ENCODE measurements around the gene VSIG2. TPM values are rescaled to one million over a fixed set of nuclear protein-coding genes. Genes with fewer than 3 reads are reported as not detected.

VSIG2 gene
- total and polyA plus RNA-seq, 2 experiments from 2014 or later = 22.9 to 34.3 TPM

DNA sequence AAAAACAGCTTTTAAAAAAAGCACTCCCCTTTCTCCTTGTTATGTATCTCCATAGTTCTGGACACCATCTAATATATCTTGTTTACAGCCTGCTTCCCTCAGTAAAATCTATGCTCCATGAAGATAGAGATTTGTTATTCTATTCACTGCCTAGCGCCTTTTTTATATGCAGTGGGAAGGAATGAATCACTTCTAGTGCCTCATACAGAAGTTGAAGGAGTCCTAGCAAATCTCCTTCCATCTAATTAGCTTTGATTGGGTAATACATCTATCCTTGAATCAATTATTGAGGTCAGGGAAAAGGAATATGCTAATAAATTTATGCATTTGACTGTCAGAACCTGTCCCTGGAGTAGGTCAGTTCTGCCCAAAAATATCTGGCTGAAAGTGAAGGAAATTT is 52.5 kb downstream of the VSIG2 start:
- no peaks in the 10 kb centered on the region for H3K36me3 ChIP-seq (replicated peaks; ENCODE audit: insufficient read depth, low read depth)
- WGBS (ENCODE audit: low lambda C conversion rate, missing lambda C conversion rate) = 84% methylated on average over 1 of the region's 1 CpG
- H3K27me3 ChIP-seq = peaks cover 4% of the 10 kb centered on the region
- no peak for DNase-seq (ENCODE audit: low spot score)
- TF ChIP-seq EZH2phosphoT487 (IDR thresholded peaks at IDR 0.05; ENCODE audit: low read depth, severe bottlenecking, unreplicated experiment) (no peak), EZH2 (IDR thresholded peaks at IDR 0.05; ENCODE audit: borderline replicate concordance) (no peak)
- TF ChIP-seq, protein P1, sequence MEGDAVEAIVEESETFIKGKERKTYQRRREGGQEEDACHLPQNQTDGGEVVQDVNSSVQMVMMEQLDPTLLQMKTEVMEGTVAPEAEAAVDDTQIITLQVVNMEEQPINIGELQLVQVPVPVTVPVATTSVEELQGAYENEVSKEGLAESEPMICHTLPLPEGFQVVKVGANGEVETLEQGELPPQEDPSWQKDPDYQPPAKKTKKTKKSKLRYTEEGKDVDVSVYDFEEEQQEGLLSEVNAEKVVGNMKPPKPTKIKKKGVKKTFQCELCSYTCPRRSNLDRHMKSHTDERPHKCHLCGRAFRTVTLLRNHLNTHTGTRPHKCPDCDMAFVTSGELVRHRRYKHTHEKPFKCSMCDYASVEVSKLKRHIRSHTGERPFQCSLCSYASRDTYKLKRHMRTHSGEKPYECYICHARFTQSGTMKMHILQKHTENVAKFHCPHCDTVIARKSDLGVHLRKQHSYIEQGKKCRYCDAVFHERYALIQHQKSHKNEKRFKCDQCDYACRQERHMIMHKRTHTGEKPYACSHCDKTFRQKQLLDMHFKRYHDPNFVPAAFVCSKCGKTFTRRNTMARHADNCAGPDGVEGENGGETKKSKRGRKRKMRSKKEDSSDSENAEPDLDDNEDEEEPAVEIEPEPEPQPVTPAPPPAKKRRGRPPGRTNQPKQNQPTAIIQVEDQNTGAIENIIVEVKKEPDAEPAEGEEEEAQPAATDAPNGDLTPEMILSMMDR (IDR thresholded peaks at IDR 0.05; ENCODE audit: poor library complexity) = no peak
- no peaks in the 10 kb centered on the region for H3K9me2 ChIP-seq (replicated peaks; ENCODE audit: insufficient read depth)
- H3K4me2 ChIP-seq = no peak overlapping the region
- no peaks in the 10 kb centered on the region for H3K79me2 ChIP-seq
- no peak overlapping the region for H3K27ac ChIP-seq
- H3K9me3 ChIP-seq (ENCODE audit: low read depth) = no peaks in the 10 kb centered on the region
- no peaks in the 10 kb centered on the region for H3K4me1 ChIP-seq (ENCODE audit: insufficient read depth)
- H2AFZ ChIP-seq = no peak overlapping the region
- no peaks in the 10 kb centered on the region for H4K20me1 ChIP-seq (ENCODE audit: insufficient read depth, poor library complexity, severe bottlenecking)
- H3K4me3 ChIP-seq = no peak overlapping the region

Other genes with a start within 250 kb of the VSIG2 start
- gene OR8B12, start 208.6 kb downstream of the VSIG2 start, total RNA-seq = not detected in 2 replicates
- not detected in 2 replicates for gene OR8B12, start 208.6 kb downstream of the VSIG2 start, polyA plus RNA-seq
- not detected in 2 replicates for gene OR8A1, start 182.3 kb downstream of the VSIG2 start, total RNA-seq
- not detected in 2 replicates for gene OR8A1, start 182.3 kb downstream of the VSIG2 start, polyA plus RNA-seq
- not detected in 2 replicates for gene PANX3, start 140.8 kb downstream of the VSIG2 start, total RNA-seq
- gene PANX3, start 140.8 kb downstream of the VSIG2 start, polyA plus RNA-seq = 0.09 and 0.25 TPM in 2 replicates
- 34.6 and 41.4 TPM in 2 replicates for gene TBRG1, start 129.4 kb downstream of the VSIG2 start, total RNA-seq
- gene TBRG1, start 129.4 kb downstream of the VSIG2 start, polyA plus RNA-seq = 35.0 and 45.2 TPM in 2 replicates
- 35.5 and 37.0 TPM in 2 replicates for gene SIAE, start 78.5 kb downstream of the VSIG2 start, total RNA-seq
- 18.6 and 24.0 TPM in 2 replicates for gene SIAE, start 78.5 kb downstream of the VSIG2 start, polyA plus RNA-seq
- 5.8 and 7.2 TPM in 2 replicates for gene SPA17, start 78.4 kb downstream of the VSIG2 start, total RNA-seq
- gene SPA17, start 78.4 kb downstream of the VSIG2 start, polyA plus RNA-seq = 3.8 and 5.8 TPM in 2 replicates
- gene NRGN, start 12.3 kb downstream of the VSIG2 start, total RNA-seq = not detected in 2 replicates
- 1.1 and 1.2 TPM in 2 replicates for gene NRGN, start 12.3 kb downstream of the VSIG2 start, polyA plus RNA-seq
- gene ESAM, start 10.0 kb upstream of the VSIG2 start, total RNA-seq = 2.0 and 3.6 TPM in 2 replicates
- 3.9 and 7.9 TPM in 2 replicates for gene ESAM, start 10.0 kb upstream of the VSIG2 start, polyA plus RNA-seq
- 14.9 and 18.3 TPM in 2 replicates for gene MSANTD2, start 48.2 kb upstream of the VSIG2 start, total RNA-seq
- gene MSANTD2, start 48.2 kb upstream of the VSIG2 start, polyA plus RNA-seq = 10.8 and 11.2 TPM in 2 replicates
- 3.7 and 5.0 TPM in 2 replicates for gene ROBO3, start 113.2 kb upstream of the VSIG2 start, total RNA-seq
- gene ROBO3, start 113.2 kb upstream of the VSIG2 start, polyA plus RNA-seq = 10.4 and 11.0 TPM in 2 replicates
- 0.48 and 2.0 TPM in 2 replicates for gene ROBO4, start 145.6 kb upstream of the VSIG2 start, total RNA-seq
- 0.28 TPM in 1 of 2 replicates, not detected in the other for gene ROBO4, start 145.6 kb upstream of the VSIG2 start, polyA plus RNA-seq
- gene HEPN1, start 167.0 kb upstream of the VSIG2 start, total RNA-seq = not detected in 2 replicates
- gene HEPN1, start 167.0 kb upstream of the VSIG2 start, polyA plus RNA-seq = not detected in 2 replicates
- 0.04 and 0.07 TPM in 2 replicates for gene HEPACAM, start 183.8 kb upstream of the VSIG2 start, total RNA-seq
- not detected in 2 replicates for gene HEPACAM, start 183.8 kb upstream of the VSIG2 start, polyA plus RNA-seq
- 1.3 and 2.3 TPM in 2 replicates for gene CCDC15, start 201.9 kb upstream of the VSIG2 start, total RNA-seq
- 0.97 and 1.1 TPM in 2 replicates for gene CCDC15, start 201.9 kb upstream of the VSIG2 start, polyA plus RNA-seq

Data from hepatocyte (in vitro differentiated cells).